GM18870 (cell line): ENCODE data around the gene TRIM37.
A peak's percentile ranks its signal among the peaks of the same experiment; 100 is the strongest.
"Not testable (repeated sequence)": the region's sequence is repeated elsewhere in the genome, so short reads cannot be mapped to it uniquely, and the experiment has no call there.

Source experiments
- ATAC-seq: cut with Tn5 transposase; IDR thresholded peaks from one replicate; pipeline ENCODE4 v1.9.1; 2021; ENCODE audit warnings: moderate library complexity; ENCODE audit not compliant: unreplicated experiment

TRIM37 gene

DNA sequence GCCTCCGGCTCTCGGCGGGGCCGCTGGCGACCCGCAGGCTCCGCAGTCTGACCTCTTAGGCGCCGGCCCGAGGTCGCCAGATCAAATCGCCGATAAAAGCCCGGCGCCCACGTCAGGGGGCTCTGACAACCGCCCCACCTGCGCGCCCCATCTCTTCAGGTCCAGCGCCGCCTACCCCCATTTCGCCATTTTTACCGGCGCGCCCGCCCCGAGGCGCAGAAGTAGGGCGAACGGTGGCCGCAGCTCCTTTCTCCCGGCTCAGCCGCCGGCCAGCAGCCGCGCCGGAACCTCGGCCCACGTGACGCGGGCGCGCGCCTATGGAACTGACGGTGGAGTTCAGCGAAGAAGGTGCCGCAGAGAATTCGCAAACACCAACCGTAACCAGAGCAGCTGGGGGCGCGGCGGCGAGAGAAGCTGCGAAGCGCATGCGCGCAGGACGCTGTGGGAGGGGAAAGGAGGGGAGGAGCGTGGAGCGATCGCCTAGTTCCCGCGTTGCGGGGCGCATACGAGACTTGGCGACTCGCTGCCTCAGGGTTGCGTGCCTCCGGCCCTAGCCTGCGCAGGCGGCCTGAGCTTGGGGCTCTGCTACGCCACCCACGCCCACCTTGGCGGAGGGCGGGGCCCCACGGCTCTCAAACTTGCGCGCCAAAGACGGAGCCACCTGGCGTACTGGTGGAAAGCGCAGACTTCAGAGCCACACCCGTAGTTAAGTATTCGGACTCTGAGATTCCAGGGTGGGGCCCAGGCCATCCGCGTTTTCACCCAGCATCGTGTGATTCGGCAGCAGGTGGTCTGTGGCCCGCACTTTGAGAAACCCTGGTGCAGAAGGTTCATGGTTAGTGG lies at the start of gene TRIM37:
Gene TRIM37 (minus strand): TSS at position 418 of the 843 bp plus-strand sequence. CDS start 419 bp downstream, outside the sequence.
- peak; percentile 81 for ATAC-seq

- peak; percentile 86 for ATAC-seq
Measured at GRCh38 chr17:59155439-59156177, 48.9 kb upstream of the TRIM37 start, which contains the start of gene PRR11. Gene PRR11, plus strand, starts transcription at chr17:59155746. Its CDS starts 14,007 bp downstream, at chr17:59169753.

DNA sequence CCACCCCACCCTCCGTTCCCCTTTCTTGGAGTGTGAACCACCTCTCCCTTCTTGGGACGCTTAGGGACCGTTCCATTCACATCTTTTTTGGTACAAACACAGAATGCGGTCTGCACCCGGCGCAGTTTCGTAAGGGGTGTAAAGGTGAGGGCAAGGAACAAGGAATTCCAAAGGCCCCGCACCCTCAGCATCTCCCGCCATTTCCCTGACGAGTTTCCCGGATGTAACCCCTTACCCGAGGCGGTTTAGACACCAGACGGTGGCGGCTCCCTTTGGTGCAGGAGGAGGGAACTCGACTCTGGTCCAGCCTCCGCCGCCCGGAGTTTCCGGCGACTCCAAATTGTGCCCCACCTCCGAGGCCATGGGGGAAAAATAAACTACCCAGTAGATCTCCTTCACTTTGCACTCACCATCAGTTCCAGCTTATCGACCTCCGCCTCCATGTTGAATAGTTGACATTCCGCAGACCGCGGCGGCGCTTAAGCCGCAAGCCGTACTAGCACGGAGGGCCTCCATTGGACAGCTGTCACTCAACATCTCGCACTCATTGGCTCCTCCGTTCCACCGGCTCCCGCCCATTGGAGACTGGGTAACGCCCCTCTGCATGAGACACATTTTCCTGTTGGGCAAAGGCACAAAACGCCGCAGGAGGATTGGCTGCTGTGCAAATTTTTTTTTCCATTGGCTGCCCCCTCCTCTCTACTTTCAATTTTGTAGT lies 48.2 kb upstream of the TRIM37 start, which contains the start of gene SKA2:
Gene SKA2 (minus strand): TSS at position 466 of the 718 bp plus-strand sequence. CDS start 23 bp downstream, at position 443.
- peak; percentile 80 for ATAC-seq

- no peak for ATAC-seq
Measured at GRCh38 chr17:59154292-59154720, 47.6 kb upstream of the TRIM37 start.

GRCh38 chr17:59152925-59153324 lies 46.2 kb upstream of the TRIM37 start:
- ATAC-seq = no peak

GRCh38 chr17:59151591-59151990 lies 44.9 kb upstream of the TRIM37 start:
- ATAC-seq = no peak

DNA sequence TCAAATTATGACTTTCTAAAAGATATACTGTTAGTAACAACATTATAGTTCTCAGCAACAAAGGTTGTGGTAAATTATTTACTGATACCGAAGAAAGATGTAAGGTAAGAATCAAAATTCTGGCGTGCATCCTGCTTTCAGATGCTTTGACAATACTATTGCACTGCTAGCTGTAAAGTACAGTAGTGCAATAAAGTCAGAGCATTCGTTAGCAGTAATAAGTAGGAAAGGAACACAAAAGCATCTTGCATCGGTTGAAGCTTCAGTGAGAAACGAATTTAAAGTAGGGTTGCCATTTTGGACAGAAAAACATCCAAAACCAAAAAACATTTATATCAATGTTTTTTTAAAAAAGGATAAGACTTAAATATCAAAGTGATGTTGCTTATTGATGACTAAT lies 44.3 kb upstream of the TRIM37 start:
- no peak for ATAC-seq

GRCh38 chr17:59149841-59150511 lies 43.3 kb upstream of the TRIM37 start:
- no peak for ATAC-seq

DNA sequence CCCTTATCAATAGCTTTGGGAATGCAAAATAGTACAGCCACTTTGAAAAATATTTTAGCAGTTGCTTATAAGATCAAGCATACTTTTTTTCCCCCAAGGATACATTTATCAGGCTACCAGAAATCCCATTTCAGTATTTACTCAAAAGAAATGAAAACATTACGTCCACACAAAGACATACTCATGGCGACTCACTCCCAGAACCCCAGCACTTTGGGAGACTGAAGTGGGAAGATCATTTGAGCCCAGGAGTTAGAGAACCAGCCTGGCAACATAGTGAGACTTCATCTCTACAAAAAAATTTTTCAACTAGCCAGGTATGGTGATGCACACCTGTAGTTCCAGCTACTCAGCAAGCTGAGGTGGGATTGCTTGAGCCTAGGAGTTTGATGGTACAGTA lies 42.4 kb upstream of the TRIM37 start:
- no peak for ATAC-seq

DNA sequence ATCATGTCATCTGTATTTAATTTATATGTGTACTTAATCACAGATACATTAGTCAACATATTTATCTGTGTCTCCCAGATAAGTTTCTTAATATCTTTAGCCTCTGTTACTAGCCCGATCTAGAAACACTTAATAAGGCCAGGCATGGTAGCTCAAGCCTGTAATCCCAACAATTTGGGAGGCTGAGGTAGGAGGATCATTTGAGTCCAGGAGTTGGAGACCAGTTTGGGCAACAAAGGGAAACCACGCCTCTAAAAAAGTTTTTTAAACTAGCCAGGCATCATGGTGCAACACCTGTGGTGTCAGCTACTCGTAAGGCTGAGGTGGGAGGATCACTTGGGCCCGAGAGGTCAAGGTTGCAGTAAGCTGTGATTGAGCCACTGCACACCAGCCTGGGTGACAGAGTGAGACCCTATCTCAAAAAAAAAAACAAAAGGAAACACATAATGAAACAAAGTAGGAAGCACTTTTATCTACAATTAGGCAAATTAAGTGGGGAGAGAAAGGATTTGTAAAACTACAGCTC lies 39.0 kb upstream of the TRIM37 start:
- no peak for ATAC-seq

DNA sequence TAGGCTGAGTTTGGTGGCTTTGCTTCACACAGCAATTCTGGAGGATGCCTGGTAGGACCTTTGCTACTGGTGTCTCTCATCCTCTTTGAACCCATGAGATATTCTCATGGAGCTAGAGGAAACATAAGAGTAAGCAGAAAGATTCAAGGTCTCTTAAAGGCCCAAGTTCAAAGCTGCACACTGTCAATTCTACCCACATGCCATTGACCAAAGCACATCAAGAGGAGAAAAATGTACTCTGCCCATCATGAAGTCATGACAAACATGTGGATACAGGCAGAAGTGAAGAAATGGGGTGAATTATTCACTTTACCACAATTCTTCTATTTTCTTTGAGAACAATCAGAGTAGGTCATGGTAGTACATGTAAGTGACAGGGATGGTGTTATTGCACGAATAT lies 35.2 kb upstream of the TRIM37 start:
- ATAC-seq = no peak

DNA sequence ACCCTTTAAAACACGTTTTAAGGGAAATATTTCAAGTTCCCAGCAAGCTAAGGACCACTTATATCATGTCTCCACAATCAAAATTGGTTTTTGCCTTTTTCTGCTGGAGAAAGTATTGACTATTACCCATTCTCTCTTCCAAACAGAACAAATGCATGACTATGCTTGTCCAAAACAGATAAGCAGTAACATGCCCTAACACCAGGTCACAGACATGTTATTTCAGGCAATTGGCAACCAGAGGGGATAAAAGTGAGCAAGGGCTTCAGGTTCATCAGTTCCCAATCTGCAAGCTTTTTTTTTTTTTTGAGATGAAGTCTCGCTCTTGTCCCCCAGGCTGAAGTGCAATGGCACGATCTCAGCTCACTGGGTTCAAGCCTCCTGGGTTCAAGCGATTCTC lies 33.3 kb upstream of the TRIM37 start:
- ATAC-seq = no peak

- ATAC-seq = not testable (repeated sequence)
Measured at GRCh38 chr17:59138339-59138738, 31.7 kb upstream of the TRIM37 start.

GRCh38 chr17:59131131-59131530 lies 24.5 kb upstream of the TRIM37 start:
- no peak for ATAC-seq

- ATAC-seq = no peak
Measured at GRCh38 chr17:59129814-59130213, 23.1 kb upstream of the TRIM37 start.

- no peak for ATAC-seq
Measured at GRCh38 chr17:59126809-59127417, 20.2 kb upstream of the TRIM37 start.

DNA sequence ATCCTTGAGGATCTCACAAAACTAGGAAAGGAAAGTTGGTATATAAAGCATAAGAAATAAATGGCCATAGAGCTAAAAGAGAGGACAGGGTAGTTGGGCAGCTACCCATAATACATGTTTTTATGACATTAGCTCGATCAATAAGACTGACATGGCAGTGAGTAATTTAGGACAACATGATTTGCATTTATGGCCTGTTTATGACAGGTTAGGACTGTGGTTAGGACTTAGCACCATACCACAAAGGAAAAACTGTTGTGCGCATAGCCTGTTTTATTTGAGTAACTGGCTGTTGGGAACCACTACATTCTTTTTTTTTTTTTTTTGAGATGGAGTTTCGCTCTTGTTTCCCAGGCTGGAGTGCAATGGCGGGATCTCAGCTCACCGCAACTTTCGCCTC lies 18.0 kb upstream of the TRIM37 start:
- ATAC-seq = no peak

GRCh38 chr17:59121901-59122480 lies 15.3 kb upstream of the TRIM37 start:
- no peak for ATAC-seq

- no peak for ATAC-seq
Measured at GRCh38 chr17:59115474-59115873, 8.8 kb upstream of the TRIM37 start.

DNA sequence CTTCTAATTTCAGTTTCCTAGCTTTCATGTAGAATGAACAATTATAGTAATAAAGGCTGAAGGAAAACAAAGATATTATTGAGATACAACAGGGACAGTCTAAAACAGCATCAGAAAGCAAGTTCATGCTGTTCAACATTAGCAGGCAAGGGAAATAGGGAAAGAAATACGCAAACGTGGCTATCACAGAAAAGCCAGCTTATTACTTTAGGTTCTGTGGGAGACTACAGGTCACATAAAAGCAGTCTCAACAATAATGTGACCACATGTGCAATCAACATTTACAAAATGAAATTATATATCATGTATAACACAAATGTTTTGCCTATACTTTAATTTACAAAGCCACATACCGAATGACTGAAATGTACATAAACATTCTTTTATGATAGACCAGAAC lies 4.9 kb upstream of the TRIM37 start:
- ATAC-seq = no peak
